ENCODE data around the gene TIE1.

DNA sequence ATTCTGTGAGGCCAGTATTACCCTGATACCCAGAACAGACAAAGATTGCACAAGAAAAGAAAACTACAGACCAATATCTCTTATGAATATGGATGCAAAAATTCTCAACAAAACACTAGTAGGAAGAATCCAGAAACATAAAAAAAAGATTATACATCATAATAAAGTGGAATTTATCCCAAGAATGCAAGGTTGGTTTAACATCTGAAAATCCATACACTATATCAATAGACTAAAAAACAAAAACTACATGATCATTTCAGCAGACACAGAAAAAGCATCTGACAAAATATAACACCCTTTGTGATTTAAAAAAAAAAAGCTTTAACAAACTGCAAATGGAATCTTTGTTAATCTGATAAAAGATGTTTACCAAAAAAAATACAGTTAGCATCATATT lies 24.6 kb downstream of the TIE1 start:
- TF ChIP-seq, protein P1, sequence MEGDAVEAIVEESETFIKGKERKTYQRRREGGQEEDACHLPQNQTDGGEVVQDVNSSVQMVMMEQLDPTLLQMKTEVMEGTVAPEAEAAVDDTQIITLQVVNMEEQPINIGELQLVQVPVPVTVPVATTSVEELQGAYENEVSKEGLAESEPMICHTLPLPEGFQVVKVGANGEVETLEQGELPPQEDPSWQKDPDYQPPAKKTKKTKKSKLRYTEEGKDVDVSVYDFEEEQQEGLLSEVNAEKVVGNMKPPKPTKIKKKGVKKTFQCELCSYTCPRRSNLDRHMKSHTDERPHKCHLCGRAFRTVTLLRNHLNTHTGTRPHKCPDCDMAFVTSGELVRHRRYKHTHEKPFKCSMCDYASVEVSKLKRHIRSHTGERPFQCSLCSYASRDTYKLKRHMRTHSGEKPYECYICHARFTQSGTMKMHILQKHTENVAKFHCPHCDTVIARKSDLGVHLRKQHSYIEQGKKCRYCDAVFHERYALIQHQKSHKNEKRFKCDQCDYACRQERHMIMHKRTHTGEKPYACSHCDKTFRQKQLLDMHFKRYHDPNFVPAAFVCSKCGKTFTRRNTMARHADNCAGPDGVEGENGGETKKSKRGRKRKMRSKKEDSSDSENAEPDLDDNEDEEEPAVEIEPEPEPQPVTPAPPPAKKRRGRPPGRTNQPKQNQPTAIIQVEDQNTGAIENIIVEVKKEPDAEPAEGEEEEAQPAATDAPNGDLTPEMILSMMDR (IDR thresholded peaks at IDR 0.05; ENCODE audit: low read depth, low read length), result no peak
- TF ChIP-seq POLR2A (IDR thresholded peaks at IDR 0.05; ENCODE audit: extremely low read depth, insufficient read length), result no peak

Data from NB4 (cell line).